B cell (primary cell): ENCODE data around the gene BCS1L. TPM values are rescaled to one million over a fixed set of nuclear protein-coding genes. Genes with fewer than 3 reads are reported as not detected.

ENCODE experiments used
- ATAC-seq: fragments of 200-7000 bp; cut with Tn5 transposase; one replicate; pipeline ENCODE4 v1.10.0; 2021; ENCODE audit warnings: low read depth, mild to moderate bottlenecking, moderate number of reproducible peaks, moderate library complexity
- CTCF ChIA-PET: fragments of 350-600 bp; sonication (Branson Sonifier 250); formaldehyde crosslinking; loops from one replicate; lab custom pipeline; 2021; ENCODE audit warnings: antibody characterized with exemption, inconsistent platforms; lab: Charles Lee
- POLR2A ChIA-PET: fragments of 350-600 bp; sonication (Branson Sonifier 250); formaldehyde crosslinking; loops from one replicate; lab custom pipeline; 2021; ENCODE audit warnings: antibody characterized with exemption; lab: Charles Lee
- DNase-seq: peaks from one replicate; pipeline ENCODE4 v3.0.0; 2013
- H2AFZ ChIP-seq: 2 replicates; pipeline ENCODE4 v1.6.1; 2012; ENCODE audit warnings: mild to moderate bottlenecking, low read depth, low read length; ENCODE audit not compliant: insufficient read depth, poor library complexity, severe bottlenecking
- H3K27ac ChIP-seq, 2 donors: 1 replicate in 1 of 2; 2 replicates in 1 of 2; pipeline ENCODE4 v1.5.1; 2012 to 2013; ENCODE audit warnings: low read length in 2 of 2, mild to moderate bottlenecking in 2 of 2, moderate library complexity in 1 of 2
- H3K27me3 ChIP-seq, 4 experiments: fragments of 200-600 bp in 1 of 4; sonication (generic) in 1 of 4; replicated peaks in 1 of 4; 1 replicate in 2 of 4; 2 replicates in 2 of 4; pipeline versions ENCODE4 v1.6.1 to v1.7.0; 2013 to 2016; ENCODE audit warnings: low read length in 3 of 4, mild to moderate bottlenecking in 2 of 4, mixed read lengths in 1 of 4, moderate library complexity in 1 of 4; ENCODE audit not compliant: insufficient read depth in 4 of 4, control insufficient read depth in 3 of 4; ENCODE audit errors: control extremely low read depth in 1 of 4
- H3K36me3 ChIP-seq, 2 experiments: replicated peaks in 1 of 2; 1 replicate in 1 of 2; 2 replicates in 1 of 2; pipeline versions ENCODE4 v1.6.1 to v1.7.1; 2013; ENCODE audit warnings: low read length in 1 of 2; ENCODE audit not compliant: insufficient read depth in 2 of 2, control insufficient read depth in 1 of 2; ENCODE audit errors: control extremely low read depth in 1 of 2, extremely low read depth in 1 of 2
- H3K4me1 ChIP-seq, 2 donors: fragments of 200-600 bp in 1 of 2; sonication (generic) in 1 of 2; 1 replicate in 1 of 2; 2 replicates in 1 of 2; pipeline versions ENCODE4 v1.5.1 to v1.6.1; 2013 to 2017; ENCODE audit warnings: low read length in 2 of 2; ENCODE audit not compliant: control insufficient read depth in 2 of 2, insufficient read depth in 2 of 2
- H3K4me2 ChIP-seq: replicated peaks from 2 replicates; pipeline ENCODE3; 2012; ENCODE audit warnings: mild to moderate bottlenecking, low read depth, low read length; ENCODE audit not compliant: poor library complexity, severe bottlenecking
- H3K4me3 ChIP-seq, 5 experiments: fragments of 200-600 bp in 1 of 5; sonication (generic) in 1 of 5; 1 replicate in 3 of 5; 2 replicates in 2 of 5; pipeline versions ENCODE4 v1.5.1 to v1.7.0; 2011 to 2016; ENCODE audit warnings: low read length in 4 of 5, mild to moderate bottlenecking in 4 of 5, low read depth in 2 of 5, control low read depth in 1 of 5, moderate library complexity in 1 of 5; ENCODE audit not compliant: insufficient read depth in 1 of 5; ENCODE audit errors: control extremely low read depth in 1 of 5, extremely low read depth in 1 of 5
- H3K79me2 ChIP-seq: fragments of 200-600 bp; sonication (generic); one replicate; pipeline ENCODE4 v1.6.0; 2016; ENCODE audit warnings: low read length; ENCODE audit not compliant: control insufficient read depth, insufficient read depth
- H3K9ac ChIP-seq: fragments of 200-600 bp; sonication (generic); 2 replicates; pipeline ENCODE4 v1.6.1; 2017; ENCODE audit warnings: mild to moderate bottlenecking, low read length, moderate library complexity
- H3K9me3 ChIP-seq, 3 donors: one replicate each; pipeline versions ENCODE4 v1.6.1 to v1.7.1; 2013; ENCODE audit warnings: low read length in 2 of 3; ENCODE audit not compliant: control insufficient read depth in 2 of 3, insufficient read depth in 1 of 3; ENCODE audit errors: control extremely low read depth in 1 of 3
- H4K20me1 ChIP-seq: 2 replicates; pipeline ENCODE4 v1.6.0; 2012; ENCODE audit warnings: mild to moderate bottlenecking, low read length; ENCODE audit not compliant: insufficient read depth, control insufficient read depth, poor library complexity, severe bottlenecking
- H3K27ac Mint-ChIP-seq: one replicate; pipeline ENCODE4 v1.8.0; 2021; ENCODE audit warnings: mixed read lengths
- H3K27me3 Mint-ChIP-seq: one replicate; pipeline ENCODE4 v1.8.0; 2021; ENCODE audit warnings: mixed read lengths
- H3K4me1 Mint-ChIP-seq: one replicate; pipeline ENCODE4 v1.8.0; 2021; ENCODE audit warnings: mixed read lengths
- H3K4me3 Mint-ChIP-seq: one replicate; pipeline ENCODE4 v1.8.0; 2021; ENCODE audit warnings: mixed read lengths
- H3K9me3 Mint-ChIP-seq: one replicate; pipeline ENCODE4 v1.8.0; 2022; ENCODE audit warnings: mixed read lengths; ENCODE audit not compliant: insufficient read depth
- EZH2 ChIP-seq: IDR thresholded peaks from 2 replicates; pipeline ENCODE4 v1.6.1; 2012; ENCODE audit warnings: borderline replicate concordance, low read depth, mild to moderate bottlenecking, moderate library complexity, low read length; ENCODE audit not compliant: insufficient read depth, poor library complexity, severe bottlenecking
- WGBS: methylation state at CpG from one replicate; pipeline ENCODE4 v1.1.5; 2013; ENCODE audit warnings: missing lambda C conversion rate; ENCODE audit not compliant: insufficient coverage; 5-methylcytosine and 5-hydroxymethylcytosine counted together
- intact Hi-C: fragments of 100-400 bp; cut with micrococcal nuclease; formaldehyde crosslinking; loops from one replicate; pipeline ENCODE4 v1.10.0; 2022
- polyA plus RNA-seq: library from polyadenylated mRNA; depleted of rRNA; stranded (reverse); fragments of >200 nt; gene quantifications from 2 replicates; pipeline ENCODE4 v1.2.3, GENCODE V29; 2012
- total RNA-seq, 2 donors: library from RNA; stranded (reverse); fragments of 120-200 nt in 1 of 2; gene quantifications; 1 replicate in 1 of 2; 2 replicates in 1 of 2; pipeline versions ENCODE4 v1.2.3 to v1.2.4, GENCODE V29; 2013 to 2022
- TF ChIP-seq, protein P1 (sequence below): fragments of 200-600 bp; IDR thresholded peaks from one replicate; pipeline ENCODE4 v1.8.0; 2022; ENCODE audit warnings: antibody characterized with exemption, mild to moderate bottlenecking

The BCS1L gene
- total and polyA plus RNA-seq, 2 donors (not counting 1 experiment from before 2014, with no cell fraction given): 56.1 to 104 TPM

DNA sequence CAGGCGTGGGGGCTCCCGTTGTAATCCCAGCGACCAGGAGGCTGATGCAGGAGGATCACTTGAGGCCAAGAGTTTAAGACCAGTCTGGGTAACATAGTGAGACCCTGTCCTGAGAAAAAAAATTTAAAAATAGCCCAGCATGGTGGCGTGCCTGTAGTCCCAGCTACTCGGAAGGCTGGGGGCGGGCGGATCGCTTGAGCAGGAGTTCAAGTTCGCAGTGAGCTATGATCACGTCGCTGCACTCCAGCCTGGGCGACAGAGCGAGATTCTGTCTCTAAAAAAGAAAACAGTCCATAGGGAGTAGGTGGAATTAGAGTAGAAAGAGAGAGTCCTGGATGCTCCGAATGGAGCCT lies 50.8 kb downstream of the BCS1L start:
- Histone ChIP-seq H3K4me3 (peak overlapping the region; percentile 21 to 47 (median 44)), H3K36me3 (no peaks in the 10 kb centered on the region), H2AFZ (peak overlapping the region; percentile 98), H3K79me2 (peaks cover 33% of the 10 kb centered on the region), H3K27me3 (peaks cover 0 to 2% (median 0%) of the 10 kb centered on the region in 4 experiments), H3K9ac (peak overlapping the region; percentile 89), H3K27ac (no peak overlapping the region), H3K9me3 (peaks cover 0 to 7% (median 0%) of the 10 kb centered on the region in 3 donors), H3K4me1 (peaks cover 18 to 21% of the 10 kb centered on the region in 2 donors), H4K20me1 (no peaks in the 10 kb centered on the region), H3K4me2 (peak overlapping the region; percentile 94)
- ChIA-PET CTCF (interaction anchor here (0.6 to 4.3 kb wide), 10 partner anchors 23 to 590 kb away, joined by 3 to 17 read pairs (median 4); partner anchors contain the start of genes BCS1L, RNF25, STK36 and ZNF142), POLR2A (interaction anchor here (0.6 to 1.4 kb wide), 3 partner anchors 12 to 51 kb away, joined by 3 to 8 read pairs (median 4); partner anchors contain the start of genes BCS1L, RNF25, STK36 and ZNF142)
- Mint-ChIP-seq H3K27me3 (peaks cover 3% of the 10 kb centered on the region), H3K9me3 (no peaks in the 10 kb centered on the region), H3K27ac (peak overlapping the region; percentile 90), H3K4me3 (peak overlapping the region; percentile 95), H3K4me1 (peaks cover 26% of the 10 kb centered on the region)
- TF ChIP-seq, protein P1, sequence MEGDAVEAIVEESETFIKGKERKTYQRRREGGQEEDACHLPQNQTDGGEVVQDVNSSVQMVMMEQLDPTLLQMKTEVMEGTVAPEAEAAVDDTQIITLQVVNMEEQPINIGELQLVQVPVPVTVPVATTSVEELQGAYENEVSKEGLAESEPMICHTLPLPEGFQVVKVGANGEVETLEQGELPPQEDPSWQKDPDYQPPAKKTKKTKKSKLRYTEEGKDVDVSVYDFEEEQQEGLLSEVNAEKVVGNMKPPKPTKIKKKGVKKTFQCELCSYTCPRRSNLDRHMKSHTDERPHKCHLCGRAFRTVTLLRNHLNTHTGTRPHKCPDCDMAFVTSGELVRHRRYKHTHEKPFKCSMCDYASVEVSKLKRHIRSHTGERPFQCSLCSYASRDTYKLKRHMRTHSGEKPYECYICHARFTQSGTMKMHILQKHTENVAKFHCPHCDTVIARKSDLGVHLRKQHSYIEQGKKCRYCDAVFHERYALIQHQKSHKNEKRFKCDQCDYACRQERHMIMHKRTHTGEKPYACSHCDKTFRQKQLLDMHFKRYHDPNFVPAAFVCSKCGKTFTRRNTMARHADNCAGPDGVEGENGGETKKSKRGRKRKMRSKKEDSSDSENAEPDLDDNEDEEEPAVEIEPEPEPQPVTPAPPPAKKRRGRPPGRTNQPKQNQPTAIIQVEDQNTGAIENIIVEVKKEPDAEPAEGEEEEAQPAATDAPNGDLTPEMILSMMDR: no peak
- no peak for TF ChIP-seq EZH2
- intact Hi-C loops: loop anchor here (1.0 to 10.0 kb wide), 9 partner anchors 38 to 494 kb away; partner anchors contain the start of genes ARPC2, BCS1L, CNOT9 and NHEJ1
- WGBS: 60% methylated on average over 14 of the region's 14 CpGs
- ATAC-seq (no peak), DNase-seq (no peak)
